ENCODE results near the gene SGCA. TPM values are rescaled to one million over a fixed set of nuclear protein-coding genes. Genes with fewer than 3 reads are reported as not detected.
A peak's percentile ranks its signal among the peaks of the same experiment; 100 is the strongest.

The SGCA gene
- total and polyA plus RNA-seq, 2 of the 8 experiments (the other 6 are each of a cell fraction or from before 2014, with no cell fraction given): 0.12 TPM; not detected in 1

GRCh38 chr17:50183421-50183994 lies 17.7 kb downstream of the SGCA start:
- no peaks in the 10 kb centered on the region for H3K23me2 ChIP-seq (ENCODE audit: low read depth, low read length)
- peak overlapping the region; percentile 75; the same call in 1 of the 2 replicates for H2BK12ac ChIP-seq (ENCODE audit: low read depth, low read length)
- H3K18ac ChIP-seq (ENCODE audit: extremely low read depth, low read length): peak overlapping the region; percentile 60
- H3K14ac ChIP-seq (ENCODE audit: insufficient read length): no peak overlapping the region
- H3K9ac ChIP-seq (replicated peaks in 1 of 4; ENCODE audit: extremely low read depth in 1 of 4, low read depth in 3 of 4, low read length in 3 of 4): no peak overlapping the region
- ChIA-PET CTCF (ENCODE audit: partially characterized antibody) (interaction anchor here (1.0 to 3.4 kb wide), 3 partner anchors 13 to 14 kb away, joined by 3 to 22 read pairs (median 13); no protein-coding TSS in a partner anchor), POLR2A (ENCODE audit: partially characterized antibody) (interaction anchor here (1.1 to 1.4 kb wide), 3 partner anchors 17 to 82 kb away, joined by 3 read pairs; no protein-coding TSS in a partner anchor)
- peak overlapping the region; percentile 82; the same call in 1 of the 2 replicates for H2BK15ac ChIP-seq (ENCODE audit: low read length)
- H4K8ac ChIP-seq (ENCODE audit: extremely low read depth, insufficient read depth, low read length): no peak overlapping the region; the same call in 1 of the 2 replicates
- no peaks in the 10 kb centered on the region for H3K79me2 ChIP-seq (ENCODE audit: control insufficient read depth in 1 of 2, insufficient read depth in 2 of 2, low read length in 2 of 2)
- no peak overlapping the region for H4K5ac ChIP-seq (ENCODE audit: insufficient read length, low read depth, low read length)
- H3K27me3 ChIP-seq (replicated peaks in 1 of 4; ENCODE audit: control insufficient read depth in 3 of 4, extremely low read depth in 1 of 4, insufficient read depth in 3 of 4, low read length in 3 of 4): no peaks in the 10 kb centered on the region
- H4K20me1 ChIP-seq (replicated peaks in 1 of 2; ENCODE audit: control insufficient read depth in 1 of 2, insufficient read depth in 2 of 2, low read length in 2 of 2): peaks cover 1 to 2% of the 10 kb centered on the region in 2 experiments
- no peak for DNase-seq (ENCODE audit: low read depth in 1 of 2, low spot score in 2 of 2)
- no peak overlapping the region for H3K4me2 ChIP-seq (ENCODE audit: insufficient read depth in 1 of 2, low read depth in 2 of 2, low read length in 2 of 2)
- whole genome bisulfite sequencing, 2 experiments (ENCODE audit: extremely low coverage in 1 of 2, insufficient coverage in 1 of 2, insufficient read length in 1 of 2, insufficient replicate concordance in 2 of 2, low coverage in 1 of 2, low lambda C conversion rate in 2 of 2, missing lambda C conversion rate in 1 of 2): 78 to 100% methylated on average over 1 to 11 of the region's 12 CpGs
- no peaks in the 10 kb centered on the region for H3K79me1 ChIP-seq (ENCODE audit: low read depth, low read length)
- no peak for FAIRE-seq
- no peak overlapping the region for H3K23ac ChIP-seq (ENCODE audit: insufficient read length)
- H2BK120ac ChIP-seq (replicated peaks; ENCODE audit: low read depth, low read length): no peak overlapping the region
- H2BK20ac ChIP-seq (ENCODE audit: low read length): no peak overlapping the region
- H3K9me3 ChIP-seq (ENCODE audit: insufficient read depth in 2 of 2, low read depth in 1 of 2, low read length in 1 of 2): no peaks in the 10 kb centered on the region
- H3K4me3 ChIP-seq (ENCODE audit: extremely low read depth in 1 of 4, insufficient read depth in 2 of 4, low read depth in 3 of 4, low read length in 4 of 4): no peak overlapping the region
- peaks cover 3 to 27% (median 14%) of the 10 kb centered on the region in 4 experiments; a peak in 5 of 8 replicates for H3K36me3 ChIP-seq (ENCODE audit: control insufficient read depth in 2 of 4, insufficient read depth in 4 of 4, low read length in 3 of 4)
- peaks cover 2 to 18% (median 6%) of the 10 kb centered on the region in 4 experiments; a peak in 6 of 7 replicates for H3K4me1 ChIP-seq (replicated peaks in 1 of 4; ENCODE audit: control insufficient read depth in 3 of 4, insufficient read depth in 4 of 4, low read length in 3 of 4)
- H3K27ac ChIP-seq (ENCODE audit: low read depth, low read length): no peak overlapping the region
- no peak for TF ChIP-seq SP4 (IDR thresholded peaks at IDR 0.05; ENCODE audit: low read length)
- no peak for TF ChIP-seq CBX8 (IDR thresholded peaks at IDR 0.05; ENCODE audit: borderline replicate concordance, low read depth, low read length)
- TF ChIP-seq KDM5A (IDR thresholded peaks at IDR 0.05; ENCODE audit: low read length): no peak
- TF ChIP-seq, protein P1, sequence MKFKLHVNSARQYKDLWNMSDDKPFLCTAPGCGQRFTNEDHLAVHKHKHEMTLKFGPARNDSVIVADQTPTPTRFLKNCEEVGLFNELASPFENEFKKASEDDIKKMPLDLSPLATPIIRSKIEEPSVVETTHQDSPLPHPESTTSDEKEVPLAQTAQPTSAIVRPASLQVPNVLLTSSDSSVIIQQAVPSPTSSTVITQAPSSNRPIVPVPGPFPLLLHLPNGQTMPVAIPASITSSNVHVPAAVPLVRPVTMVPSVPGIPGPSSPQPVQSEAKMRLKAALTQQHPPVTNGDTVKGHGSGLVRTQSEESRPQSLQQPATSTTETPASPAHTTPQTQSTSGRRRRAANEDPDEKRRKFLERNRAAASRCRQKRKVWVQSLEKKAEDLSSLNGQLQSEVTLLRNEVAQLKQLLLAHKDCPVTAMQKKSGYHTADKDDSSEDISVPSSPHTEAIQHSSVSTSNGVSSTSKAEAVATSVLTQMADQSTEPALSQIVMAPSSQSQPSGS (IDR thresholded peaks at IDR 0.05; ENCODE audit: low read length): no peak
- no peak for TF ChIP-seq FOSL1 (IDR thresholded peaks at IDR 0.05; ENCODE audit: insufficient read depth, low read depth, low read length)
- no peak for TF ChIP-seq CHD1 (IDR thresholded peaks at IDR 0.05; ENCODE audit: low read depth, low read length)
- no peak for TF ChIP-seq SP1 (IDR thresholded peaks at IDR 0.05; ENCODE audit: low read depth, low read length)
- TF ChIP-seq GTF2F1 (IDR thresholded peaks at IDR 0.05; ENCODE audit: borderline replicate concordance, low read depth, low read length): no peak
- TF ChIP-seq POLR2A (IDR thresholded peaks at IDR 0.05; ENCODE audit: control extremely low read depth in 1 of 2, low read depth in 2 of 2, low read length in 2 of 2): no peak
- H4K91ac ChIP-seq (replicated peaks; ENCODE audit: insufficient read length, low read length): peak overlapping the region; percentile 7
- no peak overlapping the region for H3K4ac ChIP-seq (replicated peaks; ENCODE audit: insufficient read length, low read depth, low read length)
- peak overlapping the region; percentile 80; the same call in 1 of the 2 replicates for H2AK5ac ChIP-seq (ENCODE audit: low read depth, low read length)
- H3K56ac ChIP-seq (replicated peaks; ENCODE audit: insufficient read length, low read depth, low read length): no peak overlapping the region
- no peak overlapping the region for H2AFZ ChIP-seq (ENCODE audit: low read length)
- H2BK5ac ChIP-seq (ENCODE audit: low read depth, low read length): peak overlapping the region; percentile 85
